ENCODE data around the gene SMIM32.
A peak's percentile ranks its signal among the peaks of the same experiment; 100 is the strongest.

SMIM32 gene

GRCh38 chr5:136192526-136193321 lies at the start of gene SMIM32:
Gene SMIM32, minus strand, starts transcription at chr5:136193162. Its CDS starts 638 bp downstream, at chr5:136192524.
- DNase-seq, result peak; percentile 2

DNA sequence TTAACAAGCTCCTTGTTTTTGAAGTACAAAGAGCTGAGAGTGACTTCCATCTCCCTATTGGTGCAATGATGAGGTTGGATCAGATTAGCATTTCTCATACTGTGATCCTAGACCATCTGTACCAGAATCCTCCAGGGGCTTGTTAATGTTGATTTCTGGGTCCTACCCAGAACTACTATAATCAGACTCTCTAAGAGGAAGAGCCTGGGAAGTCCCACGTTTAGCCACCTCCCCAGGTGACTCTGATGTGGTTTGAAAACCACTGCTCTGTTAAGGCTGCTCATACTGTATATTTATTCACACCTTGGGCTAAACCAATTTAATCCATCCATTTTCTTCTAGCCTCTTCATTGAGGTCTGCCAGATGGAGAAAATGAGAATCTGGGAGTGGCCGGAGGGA lies 49.6 kb upstream of the SMIM32 start:
- DNase-seq, result no peak

DNA sequence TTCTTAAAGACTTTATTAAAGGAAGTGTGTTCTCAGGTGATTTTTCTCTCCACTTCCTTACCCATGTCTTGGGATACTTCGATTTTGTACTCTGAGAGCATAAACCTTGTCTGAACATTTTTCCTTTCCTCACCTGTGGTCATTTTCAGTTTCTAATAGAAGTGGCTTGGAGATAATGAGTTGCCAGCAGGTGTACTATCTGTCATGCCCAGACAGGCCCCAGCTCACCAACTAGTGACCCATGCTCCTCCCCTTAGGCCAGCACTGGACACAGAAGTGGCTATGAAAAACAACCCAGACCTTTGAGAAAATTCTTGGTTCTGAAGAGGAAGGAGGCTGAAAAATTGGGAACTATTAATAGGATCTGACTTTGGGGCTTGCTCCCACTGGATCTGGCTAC lies 49.2 kb upstream of the SMIM32 start:
- no peak for DNase-seq

GRCh38 chr5:136240894-136241293 lies 47.9 kb upstream of the SMIM32 start:
- no peak for DNase-seq

- no peak for DNase-seq
Measured at GRCh38 chr5:136236479-136237083, 43.6 kb upstream of the SMIM32 start.

GRCh38 chr5:136235321-136235720 lies 42.4 kb upstream of the SMIM32 start:
- no peak for DNase-seq

GRCh38 chr5:136232316-136232715 lies 39.4 kb upstream of the SMIM32 start:
- no peak for DNase-seq

- no peak for DNase-seq
Measured at GRCh38 chr5:136230176-136230575, 37.2 kb upstream of the SMIM32 start.

DNA sequence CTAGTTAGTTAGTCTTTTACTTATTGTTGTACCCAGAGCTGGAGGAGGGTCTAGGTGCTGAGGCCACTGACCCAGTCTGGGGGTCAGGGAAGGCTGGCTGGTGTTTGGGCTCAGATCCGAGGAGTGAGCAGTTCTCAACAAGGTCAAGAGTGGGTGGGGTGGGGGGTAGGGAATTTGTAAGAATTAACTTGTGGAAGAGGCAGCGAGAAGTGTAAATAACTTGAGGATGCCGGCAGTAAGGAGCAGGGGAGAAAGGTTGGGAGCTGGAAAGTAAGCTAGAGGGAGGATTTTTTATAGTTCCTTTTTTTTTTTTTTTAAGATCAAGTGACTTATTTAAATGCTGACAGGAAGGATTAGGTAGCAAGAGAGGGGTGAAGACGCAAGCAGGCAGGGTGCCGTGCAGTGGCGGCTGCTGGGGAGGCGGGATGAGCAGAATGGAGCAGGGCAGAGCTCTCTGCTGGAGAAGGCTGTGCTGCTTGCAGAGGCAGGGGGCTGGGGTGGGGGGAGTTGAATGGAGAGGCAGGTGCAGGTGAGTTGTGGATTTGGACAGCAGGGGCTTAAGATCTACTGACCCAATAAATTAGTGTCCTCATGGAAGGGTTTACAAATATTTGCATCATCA lies 35.3 kb upstream of the SMIM32 start:
- no peak for DNase-seq

DNA sequence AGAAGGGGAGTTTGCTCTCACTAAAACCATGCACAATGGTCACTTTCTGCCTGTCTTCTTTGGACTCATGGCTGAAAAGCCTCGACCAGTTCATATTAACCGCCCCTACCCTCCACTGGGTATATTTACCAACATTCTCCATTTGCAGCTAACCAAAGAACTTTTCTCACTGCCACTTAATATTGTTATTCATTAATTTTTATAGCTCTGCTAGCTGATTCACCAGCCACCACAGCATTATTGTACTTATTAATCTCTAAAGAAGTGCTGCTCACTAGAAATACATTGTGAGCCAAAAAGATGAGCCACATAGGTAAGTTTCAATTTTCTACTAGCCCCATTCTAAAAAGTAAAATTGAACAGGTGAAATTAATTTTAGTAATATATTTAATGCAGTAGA lies 33.4 kb upstream of the SMIM32 start:
- no peak for DNase-seq

GRCh38 chr5:136225796-136226195 lies 32.8 kb upstream of the SMIM32 start:
- no peak for DNase-seq

DNA sequence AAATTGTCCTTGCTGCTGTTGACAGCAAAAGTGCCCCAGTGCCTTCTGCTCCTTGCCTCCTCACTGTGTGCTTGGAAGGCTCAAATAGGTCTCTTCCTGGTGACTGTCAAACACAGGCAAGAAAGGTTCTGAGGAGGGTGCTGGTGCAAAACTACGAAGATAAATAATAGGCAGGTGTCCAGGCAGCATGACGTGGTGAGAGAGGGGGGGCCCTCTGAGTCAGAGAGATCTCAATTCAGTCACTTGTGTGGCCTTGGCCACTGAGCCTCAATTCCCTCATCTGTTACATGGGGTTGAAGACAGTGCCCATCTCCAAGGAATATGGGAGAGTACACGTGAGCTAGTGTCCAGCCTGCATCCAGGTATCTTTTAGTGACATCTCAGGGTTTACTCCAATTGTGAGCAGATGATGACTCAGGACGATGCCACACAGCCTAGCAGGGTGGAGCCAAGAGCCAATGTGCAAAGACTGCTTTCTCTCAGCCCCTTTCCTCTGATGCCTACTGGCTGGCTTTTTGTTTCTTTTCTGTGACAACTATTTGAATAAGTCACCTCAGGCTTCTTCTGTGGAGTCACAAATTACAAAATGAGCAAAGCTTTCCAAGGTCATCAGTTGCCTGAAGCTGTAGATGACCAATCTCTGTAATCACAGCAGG lies 29.7 kb upstream of the SMIM32 start:
- no peak for DNase-seq

- DNase-seq, result no peak
Measured at GRCh38 chr5:136221340-136221739, 28.4 kb upstream of the SMIM32 start.

DNA sequence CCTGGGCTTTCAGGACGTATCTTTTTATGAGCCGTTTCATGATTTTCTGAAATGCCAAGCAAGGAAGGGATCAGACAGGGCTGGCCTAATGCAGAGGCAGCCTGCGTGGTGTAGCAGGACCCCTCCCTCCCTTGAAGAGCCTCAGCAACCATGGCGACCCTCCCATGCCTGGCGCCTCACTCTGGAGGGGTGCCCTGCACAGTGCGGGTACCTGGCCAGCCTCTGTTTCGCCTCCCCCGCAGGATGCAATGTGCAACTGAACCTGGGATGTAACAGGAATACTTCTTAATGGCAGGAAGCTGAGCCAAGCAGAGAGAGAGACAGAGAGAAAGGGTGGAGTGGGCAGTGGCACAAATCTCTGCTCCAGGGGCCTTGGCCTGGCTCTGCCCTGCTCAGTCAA lies 23.3 kb upstream of the SMIM32 start:
- no peak for DNase-seq

DNA sequence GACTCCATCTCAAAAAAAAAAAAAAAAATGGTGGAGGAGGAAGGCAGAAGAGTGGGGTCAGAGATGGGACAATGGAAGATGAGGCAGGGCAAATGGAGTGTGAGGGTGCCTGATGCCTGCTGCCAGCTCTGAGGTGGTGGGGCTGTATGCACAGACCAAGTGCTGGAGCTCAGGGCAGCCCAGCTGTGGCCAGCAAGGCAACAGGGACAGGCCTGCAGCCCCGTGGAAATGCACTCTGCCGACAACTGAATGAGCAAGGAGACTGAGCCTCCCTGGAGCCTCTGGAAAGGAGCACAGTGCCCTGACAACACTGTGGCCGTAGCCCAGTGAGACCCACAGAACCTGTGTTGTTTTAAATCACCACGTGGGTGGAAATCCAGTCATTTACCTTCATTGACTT lies 22.9 kb upstream of the SMIM32 start:
- DNase-seq, result no peak

DNA sequence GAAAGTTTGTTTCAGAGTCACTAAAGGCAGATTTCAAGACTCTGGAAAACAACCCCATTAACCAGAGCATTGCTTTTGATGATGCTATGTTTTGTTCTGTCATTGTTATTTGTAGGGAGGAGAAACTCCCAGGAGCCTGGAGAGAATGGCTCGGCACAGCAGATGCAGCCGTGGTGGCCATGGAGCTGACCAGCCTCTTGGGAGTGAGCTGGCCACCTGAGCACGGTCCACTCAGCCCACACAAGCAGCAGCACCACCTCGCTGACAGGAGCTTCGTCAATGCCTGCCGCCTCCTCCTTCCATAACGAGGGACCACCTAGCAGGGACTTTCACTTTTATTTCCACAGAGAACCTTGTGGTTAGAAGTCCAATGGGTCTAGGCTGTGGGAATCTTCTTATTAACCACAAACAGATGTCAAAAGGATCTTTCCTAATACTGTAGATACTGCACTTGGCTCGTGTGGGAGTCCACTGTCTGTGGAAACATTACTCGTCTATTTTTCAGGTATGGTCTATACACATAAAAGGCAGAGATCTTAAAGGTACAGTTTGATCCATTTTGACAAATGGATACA lies 21.0 kb upstream of the SMIM32 start:
- no peak for DNase-seq

DNA sequence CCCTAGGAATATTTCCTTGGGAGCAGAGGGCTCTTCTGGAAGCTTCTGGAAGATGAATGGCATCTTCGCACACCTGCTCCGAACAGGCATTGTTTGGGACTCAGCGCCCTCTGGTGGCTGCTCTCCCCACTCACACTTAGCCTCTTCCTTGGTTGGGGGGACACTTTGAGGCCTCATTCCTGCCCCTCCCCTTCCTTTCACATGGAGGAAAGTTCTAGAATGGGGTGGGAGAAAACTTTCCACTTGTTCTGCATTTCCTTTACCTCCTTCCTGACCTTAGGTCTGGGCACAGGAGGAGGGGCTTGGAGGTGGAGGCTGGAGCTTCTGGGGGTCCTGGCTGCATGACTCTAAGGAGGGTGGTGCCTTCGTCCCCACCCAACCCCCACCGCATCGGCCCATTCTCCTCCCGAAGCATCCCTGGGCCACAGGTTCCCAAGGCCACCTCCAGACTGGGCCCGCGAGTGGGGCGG lies 19.3 kb upstream of the SMIM32 start:
- DNase-seq, result peak; percentile 1

DNA sequence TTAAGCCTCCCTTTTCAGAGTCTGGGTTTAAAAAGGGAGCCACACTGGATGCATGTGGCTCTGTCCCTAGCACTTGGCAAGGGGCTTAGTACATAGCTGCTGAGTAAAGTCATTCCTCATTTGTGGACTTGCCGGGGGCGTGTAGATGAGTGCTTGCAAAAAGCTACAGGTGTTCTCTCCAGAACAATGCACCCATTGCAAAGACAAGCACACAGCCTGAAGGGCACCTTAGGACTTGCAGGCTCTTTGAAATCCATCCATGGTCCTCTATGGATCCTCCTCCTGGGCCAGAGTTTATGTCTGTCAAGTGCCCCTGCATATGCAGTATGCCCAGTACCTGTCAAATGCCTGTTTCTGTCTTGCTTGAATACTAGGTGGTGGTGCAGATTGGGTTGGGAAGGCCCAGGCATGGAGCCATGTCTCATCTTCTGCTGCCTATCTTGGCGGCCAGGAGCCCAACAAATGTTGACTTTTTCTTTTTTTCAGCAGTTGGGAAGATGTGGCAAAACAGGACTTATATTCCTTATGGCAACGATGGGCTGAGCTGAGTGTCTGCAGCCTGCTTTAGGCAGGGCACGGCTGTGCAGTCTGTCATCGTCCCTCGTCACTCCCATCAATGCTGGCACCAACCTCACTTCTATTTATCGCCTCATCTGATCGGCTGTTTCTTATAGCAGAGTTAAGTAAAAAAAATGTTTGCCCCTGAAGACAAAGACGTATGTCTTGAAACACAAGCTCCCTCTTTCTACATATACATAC lies 18.5 kb upstream of the SMIM32 start:
- DNase-seq, result no peak

GRCh38 chr5:136210259-136210658 lies 17.3 kb upstream of the SMIM32 start:
- DNase-seq, result no peak

- no peak for DNase-seq
Measured at GRCh38 chr5:136209346-136209910, 16.5 kb upstream of the SMIM32 start.

DNA sequence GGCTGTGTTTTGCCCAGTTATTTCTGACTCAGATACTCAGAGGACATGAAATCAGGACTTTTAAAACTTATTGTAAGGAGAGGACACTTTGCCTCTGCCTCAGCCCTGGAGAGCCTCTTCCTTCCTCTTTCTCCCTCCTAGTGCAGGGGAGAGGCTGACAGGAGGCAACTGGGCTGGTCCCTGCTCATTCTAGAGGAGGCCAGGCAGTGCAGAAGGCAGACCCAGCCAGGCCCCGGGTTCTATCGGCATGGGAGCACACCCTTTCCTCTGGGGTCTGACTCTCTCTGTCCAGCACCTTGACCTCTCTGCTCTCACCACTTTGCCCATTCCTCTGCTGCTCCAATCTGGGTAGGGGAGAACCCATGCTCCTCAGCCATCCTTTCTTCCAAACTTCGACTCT lies 16.0 kb upstream of the SMIM32 start:
- no peak for DNase-seq

DNA sequence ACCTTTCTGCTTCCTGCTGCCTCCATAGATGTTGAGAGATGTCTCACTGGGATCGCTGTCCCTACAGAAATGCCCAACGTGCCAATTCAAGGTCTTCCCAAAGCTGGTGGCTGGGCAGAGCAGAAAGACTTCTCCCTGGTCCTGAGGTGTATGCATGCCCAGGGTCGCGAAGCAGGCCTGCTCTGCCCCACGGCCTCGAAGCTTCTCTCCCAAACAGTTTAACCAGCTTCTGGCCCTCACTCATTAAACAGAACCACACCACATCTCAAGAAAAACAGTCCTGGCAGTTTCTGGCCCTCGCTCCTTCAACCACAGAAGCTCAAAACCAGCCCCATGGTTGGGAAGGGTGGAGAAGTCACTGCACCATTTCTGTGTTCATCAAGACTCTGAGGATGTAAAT lies 14.7 kb upstream of the SMIM32 start:
- no peak for DNase-seq

All from DMS79 treated with DMSO at 0.1 percent for 48 hours (cell line).